GM19351 (cell line): ENCODE measurements around the gene ADGRV1.
"Not testable (repeated sequence)": the region's sequence is repeated elsewhere in the genome, so short reads cannot be mapped to it uniquely, and the experiment has no call there.

ENCODE experiments used
- ATAC-seq: cut with Tn5 transposase; IDR thresholded peaks from one replicate; pipeline ENCODE4 v1.9.1; 2021; ENCODE audit warnings: mild to moderate bottlenecking, moderate library complexity; ENCODE audit not compliant: unreplicated experiment

Gene ADGRV1

GRCh38 chr5:90802474-90803317 lies 244.1 kb downstream of the ADGRV1 start:
- peak; percentile 95 for ATAC-seq

GRCh38 chr5:90803381-90803780 lies 244.8 kb downstream of the ADGRV1 start:
- no peak for ATAC-seq

- ATAC-seq: no peak
Observed at GRCh38 chr5:90803876-90804275, 245.3 kb downstream of the ADGRV1 start.

GRCh38 chr5:90807496-90807895 lies 248.9 kb downstream of the ADGRV1 start:
- ATAC-seq: no peak

GRCh38 chr5:90809311-90810056 lies 250.9 kb downstream of the ADGRV1 start:
- ATAC-seq: no peak

- no peak for ATAC-seq
Observed at GRCh38 chr5:90810211-90810610, 251.6 kb downstream of the ADGRV1 start.

- no peak for ATAC-seq
Observed at GRCh38 chr5:90813392-90813791, 254.8 kb downstream of the ADGRV1 start.

GRCh38 chr5:90822062-90822461 lies 263.5 kb downstream of the ADGRV1 start:
- ATAC-seq: not testable (repeated sequence)

GRCh38 chr5:90824436-90824835 lies 265.8 kb downstream of the ADGRV1 start:
- peak; percentile 69 for ATAC-seq

GRCh38 chr5:90830058-90830457 lies 271.5 kb downstream of the ADGRV1 start:
- ATAC-seq: no peak

- ATAC-seq: no peak
Observed at GRCh38 chr5:90833753-90834152, 275.2 kb downstream of the ADGRV1 start.

- ATAC-seq: no peak
Observed at GRCh38 chr5:90834711-90835110, 276.1 kb downstream of the ADGRV1 start.

GRCh38 chr5:90843443-90843842 lies 284.8 kb downstream of the ADGRV1 start:
- ATAC-seq: peak; percentile 95

- ATAC-seq: no peak
Observed at GRCh38 chr5:90844931-90845330, 286.3 kb downstream of the ADGRV1 start.

GRCh38 chr5:90845723-90846554 lies 287.3 kb downstream of the ADGRV1 start:
- no peak for ATAC-seq

- not testable (repeated sequence) for ATAC-seq
Observed at GRCh38 chr5:90847606-90848005, 289.0 kb downstream of the ADGRV1 start.

GRCh38 chr5:90849939-90850338 lies 291.3 kb downstream of the ADGRV1 start:
- ATAC-seq: no peak

- no peak for ATAC-seq
Observed at GRCh38 chr5:90852531-90852930, 293.9 kb downstream of the ADGRV1 start.

- ATAC-seq: no peak
Observed at GRCh38 chr5:90853750-90854149, 295.2 kb downstream of the ADGRV1 start.

GRCh38 chr5:90854169-90854568 lies 295.6 kb downstream of the ADGRV1 start:
- ATAC-seq: no peak
